Left lung (tissue), 10 donors: ENCODE results near the gene MAPK4. TPM values are rescaled to one million over a fixed set of nuclear protein-coding genes. Genes with fewer than 3 reads are reported as not detected.

ENCODE experiments used
- ATAC-seq: fragments of 200-7000 bp; cut with Tn5 transposase; one replicate; pipeline ENCODE4 v1.9.1; 2020; ENCODE audit warnings: moderate library complexity
- DNase-seq, 4 donors: peaks; one replicate each; pipeline ENCODE4 v3.0.0-alpha.2; 2013 to 2020
- H3K27ac ChIP-seq, 2 donors: fragments of 200-600 bp; sonication (generic) in 1 of 2; one replicate each; pipeline versions ENCODE4 v1.5.0 to v1.8.0; 2020 to 2021
- H3K27me3 ChIP-seq, 2 donors: fragments of 200-600 bp; sonication (generic) in 1 of 2; one replicate each; pipeline versions ENCODE4 v1.5.0 to v1.8.0; 2020 to 2021
- H3K36me3 ChIP-seq, 2 donors: fragments of 200-600 bp; sonication (generic) in 1 of 2; one replicate each; pipeline versions ENCODE4 v1.5.0 to v1.8.0; 2020 to 2021
- H3K4me1 ChIP-seq, 2 donors: fragments of 200-600 bp; one replicate each; pipeline ENCODE4 v1.8.0; 2021
- H3K4me3 ChIP-seq, 2 donors: fragments of 200-600 bp; sonication (generic) in 1 of 2; one replicate each; pipeline versions ENCODE4 v1.5.0 to v1.8.0; 2020 to 2021; ENCODE audit warnings: mild to moderate bottlenecking in 1 of 2
- H3K9me3 ChIP-seq, 2 donors: fragments of 200-600 bp; sonication (generic) in 1 of 2; one replicate each; pipeline versions ENCODE4 v1.5.0 to v1.8.0; 2020 to 2021
- intact Hi-C, 2 donors: fragments of 100-400 bp; cut with DNase I; formaldehyde crosslinking; loops; one replicate each; pipeline versions ENCODE4 v1.11.2 to v1.14.2; 2022
- polyA plus RNA-seq, 6 donors: library from polyadenylated mRNA; unstranded; fragments of 120-200 nt; gene quantifications; one replicate each; pipeline ENCODE4 v1.2.1, GENCODE V29; 2013; ENCODE audit not compliant: insufficient read length in 6 of 6
- total RNA-seq, 2 donors: library from RNA; stranded (reverse); fragmentation: NEBNext Ultra II Directional; extraction: Animal tissue kit (Norgen Biotek cat#: 25700); gene quantifications; one replicate each; pipeline ENCODE4 v1.2.1, GENCODE V29; 2021
- TF ChIP-seq, protein P1 (sequence below), 2 donors: fragments of 200-600 bp; sonication (generic) in 1 of 2; IDR thresholded peaks; one replicate each; pipeline versions ENCODE4 v1.5.0 to v1.8.0; 2021; ENCODE audit warnings: antibody characterized with exemption in 2 of 2
- donor health status: DM: no; HTN: yes; CAD: no.
- donor health status: DM: no; HTN: no; CAD: no.

Gene MAPK4
- total and polyA plus RNA-seq, 8 donors: 0.55 to 2.1 (median 1.3) TPM

GRCh38 chr18:50749421-50749820 is 189.5 kb downstream of the MAPK4 start:
- no peaks in the 10 kb centered on the region for H3K4me1 ChIP-seq
- no peaks in the 10 kb centered on the region for H3K36me3 ChIP-seq
- no peak overlapping the region for H3K27ac ChIP-seq
- H3K9me3 ChIP-seq: no peaks in the 10 kb centered on the region
- TF ChIP-seq, protein P1, sequence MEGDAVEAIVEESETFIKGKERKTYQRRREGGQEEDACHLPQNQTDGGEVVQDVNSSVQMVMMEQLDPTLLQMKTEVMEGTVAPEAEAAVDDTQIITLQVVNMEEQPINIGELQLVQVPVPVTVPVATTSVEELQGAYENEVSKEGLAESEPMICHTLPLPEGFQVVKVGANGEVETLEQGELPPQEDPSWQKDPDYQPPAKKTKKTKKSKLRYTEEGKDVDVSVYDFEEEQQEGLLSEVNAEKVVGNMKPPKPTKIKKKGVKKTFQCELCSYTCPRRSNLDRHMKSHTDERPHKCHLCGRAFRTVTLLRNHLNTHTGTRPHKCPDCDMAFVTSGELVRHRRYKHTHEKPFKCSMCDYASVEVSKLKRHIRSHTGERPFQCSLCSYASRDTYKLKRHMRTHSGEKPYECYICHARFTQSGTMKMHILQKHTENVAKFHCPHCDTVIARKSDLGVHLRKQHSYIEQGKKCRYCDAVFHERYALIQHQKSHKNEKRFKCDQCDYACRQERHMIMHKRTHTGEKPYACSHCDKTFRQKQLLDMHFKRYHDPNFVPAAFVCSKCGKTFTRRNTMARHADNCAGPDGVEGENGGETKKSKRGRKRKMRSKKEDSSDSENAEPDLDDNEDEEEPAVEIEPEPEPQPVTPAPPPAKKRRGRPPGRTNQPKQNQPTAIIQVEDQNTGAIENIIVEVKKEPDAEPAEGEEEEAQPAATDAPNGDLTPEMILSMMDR (IDR thresholded peaks at IDR 0.05): no peak
- ATAC-seq (no peak), DNase-seq (no peak)
- no peak overlapping the region for H3K4me3 ChIP-seq
- H3K27me3 ChIP-seq: peaks cover 0 to 32% of the 10 kb centered on the region in 2 donors
- intact Hi-C loops: no loop called here

DNA sequence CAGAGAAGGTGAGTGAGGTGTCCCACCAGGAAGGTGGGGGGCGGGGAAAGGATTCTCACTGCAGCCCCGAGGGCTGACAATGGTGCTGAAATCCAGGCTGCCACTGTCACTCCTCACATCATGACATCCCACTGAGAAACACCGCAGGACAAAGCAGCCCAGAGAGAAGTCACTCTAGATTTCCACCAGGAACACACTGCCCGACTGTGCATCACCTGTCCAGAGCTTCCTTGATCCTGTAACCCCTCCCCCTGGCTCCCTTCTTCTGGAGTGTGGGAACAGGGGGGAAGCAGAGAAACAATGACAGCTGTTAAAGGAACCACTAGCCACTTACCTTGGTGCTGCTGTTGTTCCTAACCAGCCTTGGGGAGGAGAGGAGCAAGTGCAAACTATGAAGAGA is 190.1 kb downstream of the MAPK4 start:
- H3K4me3 ChIP-seq: no peak overlapping the region
- H3K9me3 ChIP-seq: no peaks in the 10 kb centered on the region
- no peaks in the 10 kb centered on the region for H3K36me3 ChIP-seq
- H3K27me3 ChIP-seq: peaks cover 0 to 32% of the 10 kb centered on the region in 2 donors
- H3K4me1 ChIP-seq: no peaks in the 10 kb centered on the region
- ATAC-seq: no peak
- TF ChIP-seq, protein P1 (IDR thresholded peaks at IDR 0.05): no peak
- H3K27ac ChIP-seq: no peak overlapping the region
- intact Hi-C loops: no loop called here
- no peak for DNase-seq

DNA sequence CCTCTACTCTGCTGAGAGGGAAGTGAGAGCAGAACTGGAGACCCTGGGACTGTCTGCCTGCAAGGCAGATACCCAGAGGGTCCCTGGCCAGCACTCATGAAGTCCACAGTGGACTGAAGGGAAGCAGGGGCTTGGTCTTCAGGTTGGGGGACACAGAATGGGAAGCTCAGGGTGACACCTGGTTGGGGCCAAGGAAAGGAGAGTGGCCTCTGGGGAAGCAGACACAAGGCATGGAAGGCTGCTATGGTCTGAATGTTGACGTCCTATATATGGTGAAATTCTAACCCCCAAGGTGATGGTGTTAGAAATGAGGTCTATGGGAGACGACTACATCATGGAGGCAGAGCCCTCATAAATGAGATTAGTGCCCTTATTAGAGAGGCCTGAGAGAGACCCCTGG is 190.7 kb downstream of the MAPK4 start:
- TF ChIP-seq, protein P1 (IDR thresholded peaks at IDR 0.05): no peak

GRCh38 chr18:50751490-50751889 is 191.6 kb downstream of the MAPK4 start:
- intact Hi-C loops: no loop called here
- TF ChIP-seq, protein P1 (IDR thresholded peaks at IDR 0.05): no peak
- H3K27me3 ChIP-seq: peaks cover 0 to 32% of the 10 kb centered on the region in 2 donors
- DNase-seq (no peak), ATAC-seq (no peak)
- H3K36me3 ChIP-seq: no peaks in the 10 kb centered on the region
- H3K4me3 ChIP-seq: no peak overlapping the region
- no peaks in the 10 kb centered on the region for H3K9me3 ChIP-seq
- H3K27ac ChIP-seq: no peak overlapping the region
- no peaks in the 10 kb centered on the region for H3K4me1 ChIP-seq

More for the DNA sequence above, 190.7 kb downstream of the MAPK4 start:
- Histone ChIP-seq H3K9me3 (no peaks in the 10 kb centered on the region), H3K4me1 (no peaks in the 10 kb centered on the region), H3K36me3 (no peaks in the 10 kb centered on the region), H3K4me3 (no peak overlapping the region), H3K27ac (no peak overlapping the region), H3K27me3 (peaks cover 0 to 32% of the 10 kb centered on the region in 2 donors)
- no peak for ATAC-seq
- intact Hi-C loops: no loop called here
- no peak for DNase-seq

DNA sequence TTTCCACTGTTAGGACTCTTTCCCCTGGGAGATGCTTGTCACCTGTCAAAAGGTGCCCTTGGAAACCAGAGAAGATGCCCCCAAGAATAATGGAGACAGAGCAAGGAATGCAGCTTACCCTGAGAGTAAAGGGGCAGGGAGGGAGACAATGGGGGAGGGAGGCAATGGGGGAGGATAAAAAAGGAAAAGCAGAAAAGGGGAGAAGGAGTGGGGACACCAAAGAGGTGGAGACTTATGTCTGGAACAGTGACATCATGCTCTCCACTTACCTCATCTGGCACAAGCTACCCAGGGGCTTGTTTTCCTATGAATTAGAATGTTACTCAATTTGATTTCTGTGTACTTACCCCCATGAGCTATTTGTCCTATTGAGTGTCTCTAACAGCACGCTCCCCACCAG is 192.1 kb downstream of the MAPK4 start:
- no peaks in the 10 kb centered on the region for H3K9me3 ChIP-seq
- H3K27me3 ChIP-seq: peaks cover 0 to 32% of the 10 kb centered on the region in 2 donors
- no peak overlapping the region for H3K27ac ChIP-seq
- H3K36me3 ChIP-seq: no peaks in the 10 kb centered on the region
- TF ChIP-seq, protein P1 (IDR thresholded peaks at IDR 0.05): no peak
- ATAC-seq (no peak), DNase-seq (no peak)
- intact Hi-C loops: no loop called here
- H3K4me3 ChIP-seq: no peak overlapping the region
- no peaks in the 10 kb centered on the region for H3K4me1 ChIP-seq
